Activated B cell treated with CpG ODN at 0.5 μM for 24 hours (primary cell): ENCODE results near the gene RBM47. TPM values are rescaled to one million over a fixed set of nuclear protein-coding genes. Genes with fewer than 3 reads are reported as not detected.
"Not testable (repeated sequence)": the region's sequence is repeated elsewhere in the genome, so short reads cannot be mapped to it uniquely, and the experiment has no call there.

Source experiments
- ATAC-seq: fragments of 200-7000 bp; cut with Tn5 transposase; one replicate; pipeline ENCODE4 v1.10.0; 2021; ENCODE audit warnings: low read depth, mild to moderate bottlenecking, moderate library complexity
- CTCF ChIA-PET: fragments of 350-600 bp; sonication (Branson Sonifier 250); formaldehyde crosslinking; loops from one replicate; lab custom pipeline; 2021; ENCODE audit warnings: antibody characterized with exemption; lab: Charles Lee
- POLR2A ChIA-PET: fragments of 350-600 bp; sonication (Branson Sonifier 250); formaldehyde crosslinking; loops from one replicate; lab custom pipeline; 2021; ENCODE audit warnings: antibody characterized with exemption; lab: Charles Lee
- DNase-seq: peaks from one replicate; pipeline ENCODE4 v3.0.0; 2022
- H3K27ac Mint-ChIP-seq: one replicate; pipeline ENCODE4 v1.8.0; 2020; ENCODE audit warnings: mixed read lengths
- H3K27me3 Mint-ChIP-seq: one replicate; pipeline ENCODE4 v1.8.0; 2021; ENCODE audit warnings: mixed read lengths
- H3K36me3 Mint-ChIP-seq: one replicate; pipeline ENCODE4 v1.8.0; 2021; ENCODE audit warnings: low read depth, mixed read lengths
- H3K4me1 Mint-ChIP-seq: one replicate; pipeline ENCODE4 v1.8.0; 2021; ENCODE audit warnings: mixed read lengths
- H3K4me3 Mint-ChIP-seq: one replicate; pipeline ENCODE4 v1.8.0; 2020; ENCODE audit warnings: mild to moderate bottlenecking, mixed read lengths
- H3K9me3 Mint-ChIP-seq: one replicate; pipeline ENCODE4 v1.8.0; 2020; ENCODE audit warnings: mixed read lengths
- CTCF ChIP-seq: fragments of 200-600 bp; IDR thresholded peaks from one replicate; pipeline ENCODE4 v1.8.0; 2022; ENCODE audit warnings: antibody characterized with exemption, mild to moderate bottlenecking
- intact Hi-C: fragments of 100-400 bp; cut with micrococcal nuclease; formaldehyde crosslinking; loops from one replicate; pipeline ENCODE4 v1.15.1; 2024
- total RNA-seq: library from RNA; stranded (reverse); gene quantifications from 2 replicates; pipeline ENCODE4 v1.2.3, GENCODE V29; 2022

Gene RBM47
- total RNA-seq, 1 donor from 2014 or later: 8.0 TPM

GRCh38 chr4:40446839-40447238, 182.8 kb downstream of the RBM47 start:
- CTCF ChIA-PET: no interaction called here

GRCh38 chr4:40446261-40446750, 183.4 kb downstream of the RBM47 start:
- H3K4me3 Mint-ChIP-seq, H3K27me3 Mint-ChIP-seq, H3K4me1 Mint-ChIP-seq, H3K27ac Mint-ChIP-seq, CTCF ChIA-PET, intact Hi-C loops, ATAC-seq, H3K36me3 Mint-ChIP-seq, H3K9me3 Mint-ChIP-seq, DNase-seq, POLR2A ChIA-PET: not testable (repeated sequence)

More at GRCh38 chr4:40446839-40447238, 182.8 kb downstream of the RBM47 start:
- Mint-ChIP-seq H3K27me3 (no peaks in the 10 kb centered on the region), H3K36me3 (peaks cover 4% of the 10 kb centered on the region), H3K27ac (no peak overlapping the region), H3K4me1 (peaks cover 3% of the 10 kb centered on the region), H3K9me3 (no peaks in the 10 kb centered on the region), H3K4me3 (no peak overlapping the region)
- intact Hi-C loops: no loop called here
- no peak for TF ChIP-seq CTCF
- DNase-seq (no peak), ATAC-seq (no peak)
- POLR2A ChIA-PET: no interaction called here

GRCh38 chr4:40445671-40446070, 184.0 kb downstream of the RBM47 start:
- Mint-ChIP-seq H3K4me1 (no peaks in the 10 kb centered on the region), H3K4me3 (no peak overlapping the region), H3K36me3 (peaks cover 4% of the 10 kb centered on the region), H3K9me3 (no peaks in the 10 kb centered on the region), H3K27ac (no peak overlapping the region), H3K27me3 (no peaks in the 10 kb centered on the region)
- no peak for TF ChIP-seq CTCF
- CTCF ChIA-PET: no interaction called here
- no peak for ATAC-seq
- DNase-seq: no peak
- POLR2A ChIA-PET: no interaction called here
- intact Hi-C loops: no loop called here

- TF ChIP-seq CTCF: no peak
- H3K27ac Mint-ChIP-seq: no peak overlapping the region
- ATAC-seq (no peak), DNase-seq (no peak)
- CTCF ChIA-PET: no interaction called here
- POLR2A ChIA-PET: no interaction called here
- peaks cover 4% of the 10 kb centered on the region for H3K36me3 Mint-ChIP-seq
- no peak overlapping the region for H3K4me3 Mint-ChIP-seq
- H3K27me3 Mint-ChIP-seq: no peaks in the 10 kb centered on the region
- no peaks in the 10 kb centered on the region for H3K4me1 Mint-ChIP-seq
- intact Hi-C loops: loop anchor here (5.0 kb wide), 1 partner anchor 111 kb away; no protein-coding TSS in a partner anchor
- H3K9me3 Mint-ChIP-seq: no peaks in the 10 kb centered on the region
Measured at GRCh38 chr4:40441430-40441829, 188.2 kb downstream of the RBM47 start.

- no peak overlapping the region for H3K27ac Mint-ChIP-seq
- no peak for DNase-seq
- no peak for TF ChIP-seq CTCF
Measured at GRCh38 chr4:40439519-40439918, 190.1 kb downstream of the RBM47 start.

More at GRCh38 chr4:40439519-40439918, 190.1 kb downstream of the RBM47 start:
- H3K4me3 Mint-ChIP-seq: no peak overlapping the region
- ChIA-PET POLR2A (no interaction called here), CTCF (no interaction called here)
- intact Hi-C loops: no loop called here
- no peaks in the 10 kb centered on the region for H3K4me1 Mint-ChIP-seq
- ATAC-seq: no peak
- no peaks in the 10 kb centered on the region for H3K9me3 Mint-ChIP-seq
- H3K36me3 Mint-ChIP-seq: peaks cover 8% of the 10 kb centered on the region
- H3K27me3 Mint-ChIP-seq: no peaks in the 10 kb centered on the region
